Measurements from ENCODE around the gene OPTN.
"Not testable (repeated sequence)": the region's sequence is repeated elsewhere in the genome, so short reads cannot be mapped to it uniquely, and the experiment has no call there.

OPTN gene

DNA sequence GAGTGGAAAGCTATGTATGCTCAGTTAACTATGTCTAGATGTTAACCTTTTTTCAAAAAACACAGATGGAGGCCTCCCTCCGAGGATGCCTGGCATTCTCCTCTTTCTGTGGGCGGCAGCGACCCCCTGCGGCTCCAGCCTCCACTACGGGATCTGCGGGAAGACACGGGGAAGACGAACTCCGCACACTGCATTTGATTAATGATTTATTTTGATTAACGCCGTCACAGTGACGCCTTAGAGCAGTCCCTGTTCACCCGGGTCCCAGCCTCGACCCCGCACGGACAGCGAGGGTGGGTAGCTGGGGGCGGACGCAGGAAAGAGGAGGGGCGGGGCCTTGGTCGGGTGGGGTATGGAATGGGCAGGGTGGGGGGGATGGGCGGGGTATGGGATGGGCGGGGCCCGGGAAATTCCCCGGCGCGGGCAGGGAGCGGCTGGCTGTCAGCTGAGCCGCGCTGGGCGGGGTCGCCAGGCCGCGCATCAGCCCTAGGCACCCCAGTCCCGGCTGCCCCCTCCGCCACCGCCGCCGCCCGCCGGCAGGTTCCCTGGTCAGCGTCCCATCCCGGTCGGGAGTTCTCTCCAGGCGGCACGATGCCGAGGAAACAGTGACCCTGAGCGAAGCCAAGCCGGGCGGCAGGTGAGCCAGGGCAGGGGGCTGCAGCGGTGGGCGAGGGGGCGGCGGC lies at the start of gene OPTN:
OPTN (plus strand) TSS at position 498 of the 683 bp plus-strand sequence. CDS start 8,960 bp downstream, outside the sequence.
- DNase-seq, result peak; percentile 72

DNA sequence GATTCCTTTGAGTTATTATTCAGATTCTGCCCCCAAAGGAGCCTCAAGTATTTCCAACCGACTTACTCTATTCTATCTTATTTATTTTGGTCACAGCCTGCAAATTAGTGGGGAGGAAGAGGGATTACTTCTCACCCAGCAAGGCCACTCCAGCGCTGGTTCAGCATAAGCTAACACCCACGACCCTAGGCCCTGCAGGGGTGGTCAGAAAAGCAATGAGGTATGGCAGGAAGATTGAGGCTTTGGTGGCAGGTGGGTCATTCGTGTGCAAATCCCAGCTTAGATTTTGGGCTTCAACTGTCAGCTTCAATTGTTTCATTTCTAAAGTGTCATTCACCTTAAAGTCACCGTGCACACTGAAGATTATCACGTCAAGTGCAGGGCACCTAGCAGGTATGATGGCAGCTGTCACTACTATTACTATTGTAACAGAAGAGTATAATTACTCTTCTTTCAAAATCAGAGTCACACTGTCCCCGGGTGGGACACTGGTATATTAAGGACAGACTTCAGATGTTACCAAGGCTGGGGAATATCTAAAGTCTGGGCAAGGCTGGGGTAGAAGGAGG lies 48.8 kb upstream of the OPTN start:
- no peak for DNase-seq

DNA sequence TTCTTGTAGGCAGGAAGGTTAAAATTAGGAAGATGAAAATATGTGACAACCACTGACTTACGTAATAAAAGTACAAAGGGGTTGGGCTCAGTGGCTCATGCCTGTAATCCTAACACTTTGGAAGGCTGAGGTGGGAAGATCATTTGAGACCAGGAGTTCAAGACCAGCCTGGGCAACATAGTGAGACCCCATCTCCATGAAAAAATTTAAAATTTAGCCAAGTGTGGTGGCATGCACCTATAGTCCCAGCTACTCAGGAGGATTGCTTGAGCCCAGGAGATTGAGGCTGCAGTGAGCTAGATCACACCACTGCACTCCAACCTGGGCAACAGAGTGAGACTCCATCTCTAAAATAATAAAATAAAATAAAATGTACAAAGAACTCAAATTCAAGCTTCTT lies 46.8 kb upstream of the OPTN start:
- not testable (repeated sequence) for DNase-seq

DNA sequence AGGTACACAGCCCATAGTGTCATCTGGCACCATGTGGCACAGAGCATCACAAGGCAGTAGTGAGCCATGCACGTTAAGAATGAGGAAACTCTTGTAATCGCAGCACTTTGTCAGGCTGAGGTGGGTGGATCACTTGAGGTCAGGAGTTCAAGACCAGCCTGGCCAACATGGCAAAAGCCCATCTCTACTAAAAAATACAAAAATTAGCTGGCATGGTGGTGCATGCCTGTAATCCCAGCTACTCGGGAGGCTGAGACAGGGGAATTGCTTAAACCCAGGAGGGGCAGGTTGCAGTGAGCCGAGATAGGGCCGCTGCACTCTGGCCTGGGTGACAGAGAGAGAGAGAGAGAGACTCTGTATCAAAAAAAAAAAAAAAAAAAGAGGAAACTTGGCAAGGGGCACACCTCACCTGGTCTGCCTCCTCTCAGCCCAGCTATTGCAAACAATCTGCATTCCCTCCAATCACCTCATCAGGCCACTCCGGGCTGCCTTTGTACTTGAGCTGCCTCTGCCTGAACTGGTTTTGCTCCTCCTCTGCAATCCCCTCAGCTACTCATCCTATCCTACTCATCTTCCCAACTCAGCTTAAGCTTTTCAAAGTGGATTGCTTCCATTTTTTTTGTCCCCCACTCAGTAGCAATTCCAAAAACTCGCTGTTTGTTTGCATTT lies 46.0 kb upstream of the OPTN start:
- DNase-seq, result no peak

DNA sequence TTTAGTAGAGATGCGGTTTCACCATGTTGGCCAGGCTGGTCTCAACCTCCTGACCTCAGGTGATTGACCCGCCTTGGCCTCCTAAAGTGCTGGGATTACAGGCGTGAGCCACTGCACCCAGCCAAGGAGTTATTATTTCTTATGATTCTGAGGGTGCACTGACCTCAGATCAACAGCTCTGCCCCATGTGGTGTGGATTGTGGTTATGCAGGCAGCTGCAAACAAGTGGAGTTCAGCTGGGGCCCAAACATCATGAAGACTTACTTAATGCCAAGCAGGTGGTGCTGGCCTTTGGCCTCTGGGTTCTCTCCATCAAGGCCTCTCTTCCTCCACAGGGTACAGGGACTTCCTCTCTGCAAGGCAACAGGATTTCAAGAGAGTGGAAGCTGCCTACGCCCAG lies 45.1 kb upstream of the OPTN start:
- no peak for DNase-seq

DNA sequence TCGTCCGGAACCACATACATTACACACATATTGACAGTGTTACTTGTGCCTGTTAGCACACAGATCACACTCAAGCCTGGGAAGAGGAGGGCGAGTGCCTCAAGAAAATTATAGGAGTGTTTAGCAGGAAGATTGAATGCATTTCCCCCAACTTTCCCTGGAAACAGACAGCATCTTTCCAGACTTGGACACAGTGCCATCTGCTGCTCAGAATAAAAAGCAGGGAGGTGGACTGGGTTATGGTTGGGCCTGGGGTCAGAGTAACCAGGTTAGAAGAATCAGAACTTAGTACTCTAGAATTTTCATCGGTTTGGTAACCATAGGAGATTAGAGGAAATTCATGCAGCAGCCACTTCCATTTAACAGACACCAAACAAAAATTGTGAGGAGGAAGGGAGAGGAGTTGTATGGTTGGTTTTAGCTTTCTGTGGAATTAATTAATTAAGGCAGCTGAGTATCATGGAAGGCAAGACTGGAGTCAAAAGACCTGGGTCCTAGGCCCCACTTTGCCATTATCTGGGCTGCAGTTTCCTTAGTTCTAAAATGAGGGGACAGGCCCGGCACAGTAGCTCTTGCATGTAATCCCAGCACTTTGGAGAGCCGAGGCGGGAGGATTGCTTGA lies 43.4 kb upstream of the OPTN start:
- DNase-seq, result no peak

DNA sequence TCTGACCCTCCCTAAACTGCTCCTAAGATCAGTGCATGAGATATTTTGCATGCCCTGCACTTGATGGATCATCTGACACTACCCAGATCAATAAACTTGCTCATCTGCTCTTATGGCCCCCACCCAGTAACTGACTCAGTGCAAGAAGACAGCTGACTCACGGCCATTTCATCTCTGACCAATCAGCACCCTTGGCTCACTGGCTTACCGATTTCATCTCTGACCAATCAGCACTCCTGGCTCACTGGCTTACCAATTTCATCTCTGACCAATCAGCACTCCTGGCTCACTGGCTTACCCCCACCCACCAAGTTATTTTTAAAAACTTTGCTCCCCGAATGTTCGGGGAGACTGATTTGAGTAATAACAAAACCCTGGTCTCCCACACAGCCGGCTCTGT lies 37.2 kb upstream of the OPTN start:
- no peak for DNase-seq

DNA sequence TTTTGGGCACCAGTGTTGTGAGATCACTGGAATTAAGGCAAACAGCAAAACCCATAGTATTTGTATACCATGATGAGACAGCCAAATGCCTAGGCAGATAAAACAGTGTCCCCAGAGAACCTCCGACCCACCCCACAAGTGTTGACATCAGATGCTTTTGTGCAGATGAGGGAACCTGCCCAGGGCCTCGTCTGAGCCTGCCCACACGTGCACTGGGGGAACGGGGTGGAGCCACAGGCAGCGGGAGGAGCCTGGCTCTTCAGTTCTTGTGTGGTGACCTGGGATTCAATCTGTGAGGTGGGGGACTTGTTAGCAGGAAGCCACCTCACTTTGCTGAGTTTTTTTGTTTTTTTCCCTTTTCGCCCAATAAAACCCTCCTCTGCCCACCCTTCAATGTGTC lies 33.4 kb upstream of the OPTN start:
- DNase-seq, result no peak

DNA sequence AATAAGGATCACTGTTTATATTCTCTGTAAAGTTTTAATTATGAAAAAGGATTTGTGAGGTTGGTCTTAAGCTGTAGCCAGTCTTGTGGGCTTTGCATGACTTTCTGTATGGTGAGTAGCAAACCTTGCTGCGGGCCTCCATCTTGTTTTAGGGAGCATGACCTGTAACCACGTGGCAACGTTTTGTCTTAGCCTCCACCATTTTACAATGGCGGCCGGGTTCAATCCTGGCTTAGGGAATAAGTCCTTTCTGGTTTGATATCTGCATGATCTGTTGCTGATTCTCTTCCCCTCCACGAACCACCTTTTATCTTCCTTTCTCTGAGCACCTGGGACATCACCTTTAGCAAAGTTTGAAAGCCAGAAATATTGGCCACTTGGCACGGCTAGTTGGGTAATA lies 32.5 kb upstream of the OPTN start:
- no peak for DNase-seq

DNA sequence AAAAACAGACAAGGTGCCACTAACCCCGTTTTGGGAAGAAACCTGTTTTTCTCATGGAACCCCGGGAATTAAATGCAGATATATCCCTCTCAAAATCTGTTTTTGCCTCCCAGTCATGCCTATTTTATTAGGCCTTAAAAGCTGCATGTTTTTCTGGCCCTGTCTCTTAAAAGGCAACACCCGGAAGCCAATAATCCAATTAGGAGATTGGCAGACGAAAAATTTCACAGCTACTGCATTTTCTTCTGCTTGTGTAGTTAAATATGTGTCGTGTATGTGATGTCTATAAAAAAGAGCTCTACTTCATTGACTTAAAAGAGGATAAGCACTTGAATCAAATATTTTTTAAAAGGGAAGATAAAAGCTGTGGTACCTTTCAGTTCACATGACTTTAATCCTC lies 31.9 kb upstream of the OPTN start:
- no peak for DNase-seq

DNA sequence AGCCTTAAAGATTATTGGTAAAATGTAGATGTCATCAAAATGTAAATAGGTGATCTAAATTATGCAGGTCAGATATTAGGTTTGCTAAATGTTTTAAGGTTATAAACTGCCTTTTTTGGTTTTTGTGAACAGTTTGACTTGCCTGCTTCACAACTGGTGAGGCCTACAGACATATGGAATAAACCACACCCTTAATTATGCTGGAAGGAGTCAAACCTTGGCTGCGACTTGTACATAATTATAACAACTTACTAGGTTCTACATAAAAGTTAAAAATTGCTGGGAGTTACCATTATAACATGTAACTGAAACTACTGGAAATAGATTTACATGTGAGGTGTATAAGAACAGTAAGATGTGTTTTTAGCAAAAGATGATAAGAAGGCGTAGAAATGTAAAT lies 31.5 kb upstream of the OPTN start:
- no peak for DNase-seq

DNA sequence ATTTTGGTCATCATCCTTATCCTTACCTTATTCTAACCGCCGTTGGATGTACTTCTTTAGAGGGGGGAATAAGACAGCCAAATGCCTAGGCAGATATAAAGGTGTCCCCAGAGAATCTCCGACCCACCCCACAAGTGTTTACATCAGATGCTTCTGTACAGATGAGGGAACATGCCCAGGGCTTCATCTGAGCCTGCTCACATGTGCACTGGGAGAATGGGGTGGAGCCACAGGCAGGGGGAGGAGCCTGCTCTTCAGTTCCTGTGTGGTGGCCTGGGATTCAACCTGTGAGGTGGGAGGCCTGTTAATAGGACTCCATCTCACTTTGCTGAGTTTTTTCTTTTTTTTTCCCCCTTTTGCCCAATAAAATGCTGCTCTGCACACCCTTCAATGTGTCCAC lies 27.6 kb upstream of the OPTN start:
- DNase-seq, result no peak

DNA sequence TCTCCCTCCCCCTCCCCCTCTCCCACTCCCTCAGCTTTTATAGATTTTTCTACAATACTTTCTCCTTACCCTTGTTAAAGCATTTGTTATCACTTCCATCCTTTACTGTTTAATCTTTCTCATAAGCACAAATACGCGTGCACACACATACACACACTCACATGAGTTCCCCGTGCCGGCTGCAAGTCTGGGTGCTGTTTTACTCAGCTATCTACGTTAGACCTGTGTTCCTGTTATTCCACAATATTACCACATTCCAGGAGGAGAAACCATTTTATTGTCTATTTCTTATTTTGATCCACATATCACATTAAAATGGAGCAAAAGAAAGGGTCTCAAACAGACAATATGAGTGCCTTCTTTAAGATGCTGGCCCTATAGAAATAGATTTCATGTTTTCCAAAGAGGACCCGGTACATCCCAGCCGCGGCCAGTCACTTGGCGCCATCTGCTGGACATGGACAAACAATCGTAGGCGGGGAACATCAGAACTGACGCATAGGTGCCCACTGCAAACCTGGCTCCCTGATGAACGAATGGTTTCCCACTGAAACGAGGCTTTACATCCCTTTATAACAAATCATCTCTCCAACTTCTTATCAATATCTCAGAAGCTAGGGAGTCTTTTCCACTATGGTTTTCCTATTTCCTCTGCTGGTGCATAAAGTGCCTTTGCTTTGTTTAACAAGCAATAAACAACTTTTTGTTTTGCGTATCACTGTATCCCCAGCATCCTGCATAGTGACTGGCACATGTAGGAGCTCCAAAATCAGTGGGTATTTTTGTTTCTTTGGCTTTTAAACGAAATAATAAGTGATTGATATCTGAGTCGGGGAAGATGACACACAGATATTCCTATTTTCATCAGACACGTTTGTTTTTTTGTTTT lies 25.2 kb upstream of the OPTN start:
- DNase-seq, result peak; percentile 38

DNA sequence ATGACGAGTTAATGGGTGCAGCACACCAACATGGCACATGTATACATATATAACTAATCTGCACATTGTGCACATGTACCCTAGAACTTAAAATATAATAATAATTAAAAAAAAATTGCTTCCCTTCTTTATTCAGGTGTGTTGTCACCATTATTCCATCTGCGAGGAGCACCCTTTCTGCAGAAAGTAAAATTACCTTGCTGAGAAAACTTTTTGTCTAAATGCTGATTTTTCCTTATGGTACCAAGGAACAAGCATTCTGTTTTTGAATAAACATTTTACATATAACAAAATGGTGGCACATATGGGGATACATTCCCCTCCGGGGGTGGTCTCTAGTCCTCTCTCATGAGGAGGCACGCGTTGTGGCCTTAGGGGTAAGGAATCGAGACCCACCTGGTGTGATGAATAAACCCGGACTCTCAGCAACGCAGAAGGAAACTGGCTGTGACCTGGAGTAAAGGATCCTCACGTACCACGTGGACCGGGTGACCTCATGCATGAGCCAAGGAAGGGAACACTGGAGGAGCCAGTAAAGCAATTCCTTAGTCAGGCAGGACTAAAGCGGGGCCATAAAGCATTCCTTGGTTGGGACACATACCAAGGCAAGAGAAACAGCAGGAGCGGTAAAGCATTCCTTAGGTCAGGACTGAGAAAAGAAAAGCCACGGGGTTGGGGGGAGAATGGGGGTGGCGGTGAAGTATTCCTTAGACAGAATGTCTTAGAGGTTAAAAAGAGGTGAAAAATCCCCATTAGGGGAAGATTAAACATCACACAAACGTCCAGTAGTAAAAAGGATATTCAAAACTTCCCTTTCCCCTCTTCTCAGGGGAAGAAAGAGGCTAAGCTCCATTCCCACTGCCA lies 20.8 kb upstream of the OPTN start:
- DNase-seq, result no peak

DNA sequence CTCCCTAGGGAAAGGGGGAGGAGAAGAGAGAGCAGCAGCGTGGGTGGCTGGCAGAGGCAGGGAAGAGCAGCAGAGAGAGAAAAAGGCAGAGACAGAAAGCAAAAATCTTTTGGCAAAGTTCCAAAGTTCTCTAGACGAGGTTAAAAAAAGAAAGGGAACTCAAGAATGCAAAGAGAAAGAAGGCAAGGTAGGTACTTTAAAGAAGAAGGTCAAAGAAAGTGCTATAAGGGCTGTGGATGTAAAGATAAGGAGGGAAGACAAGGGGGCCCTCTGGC lies 20.2 kb upstream of the OPTN start:
- DNase-seq, result no peak

DNA sequence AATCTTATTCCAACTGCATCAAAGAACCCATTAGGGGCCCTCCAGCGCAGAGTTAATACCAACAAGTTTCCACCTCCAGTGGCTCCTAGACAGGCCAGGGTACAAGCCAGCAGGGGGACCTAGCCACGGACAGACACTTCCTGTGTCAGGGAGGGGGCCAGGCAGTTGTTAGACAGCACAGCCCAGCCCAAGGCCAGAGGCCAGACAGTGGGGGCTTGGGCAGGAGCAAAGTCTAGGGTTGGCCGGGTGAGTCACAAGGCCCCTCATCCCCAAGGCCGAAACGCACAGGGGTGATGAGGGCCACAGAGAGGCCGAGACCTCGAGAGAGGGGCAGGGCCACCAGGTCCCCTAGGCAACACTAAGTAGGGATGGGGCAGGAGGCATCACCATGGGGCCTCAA lies 19.3 kb upstream of the OPTN start:
- no peak for DNase-seq

DNA sequence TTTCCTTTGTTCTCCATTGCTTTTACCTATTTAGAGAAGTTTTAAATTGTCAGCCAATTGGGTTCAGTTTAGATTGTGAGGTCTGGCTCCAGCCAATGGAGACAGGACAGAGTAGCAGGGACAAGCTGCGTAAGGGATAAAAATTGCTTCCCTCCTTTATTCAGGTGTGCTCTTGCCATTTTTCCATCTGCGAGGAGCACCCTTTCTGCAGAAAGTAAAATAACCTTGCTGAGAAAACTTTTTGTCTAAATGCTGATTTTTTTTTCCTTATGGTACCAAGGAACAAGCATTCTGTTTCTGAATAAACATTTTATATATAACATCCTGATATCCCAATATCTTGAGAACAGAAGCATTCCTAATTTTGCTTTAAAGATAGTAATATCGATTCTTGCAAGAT lies 16.3 kb upstream of the OPTN start:
- not testable (repeated sequence) for DNase-seq

DNA sequence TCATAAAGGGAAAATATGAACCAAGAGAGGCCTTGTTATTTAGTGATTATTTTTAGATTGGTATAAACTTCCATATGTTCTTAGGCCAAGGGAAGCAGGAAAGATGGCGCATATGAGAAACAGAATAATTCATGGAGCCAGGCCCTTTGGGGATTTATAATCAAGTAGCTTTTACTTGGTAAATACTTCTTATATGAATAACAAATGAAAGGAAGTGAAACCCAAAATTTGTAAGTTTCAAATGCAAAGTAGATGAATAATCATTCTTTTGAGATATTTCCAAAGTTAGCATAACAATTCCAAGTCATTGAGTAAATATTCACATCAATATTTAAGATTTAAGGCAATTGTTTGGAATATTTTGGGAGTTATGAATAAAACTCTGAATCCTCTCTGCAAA lies 13.9 kb upstream of the OPTN start:
- no peak for DNase-seq

DNA sequence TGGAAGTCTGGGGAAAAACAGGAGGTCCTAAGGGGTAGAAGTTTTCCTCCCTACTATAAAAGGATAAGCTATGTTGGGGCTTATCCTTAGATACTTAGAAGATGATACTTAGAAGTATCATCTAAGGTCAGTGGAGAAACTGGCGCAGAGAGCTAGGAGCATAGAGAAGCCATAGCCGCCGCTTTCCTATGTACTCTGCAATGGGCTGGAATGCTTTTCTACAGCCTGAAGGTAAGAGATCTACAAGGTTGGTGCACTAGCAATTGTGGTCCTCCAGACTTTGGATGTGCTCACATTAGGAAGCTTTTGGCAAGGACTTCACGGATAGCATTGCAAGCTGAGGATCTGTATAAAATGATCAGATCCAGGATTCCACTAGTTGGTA lies 12.4 kb upstream of the OPTN start:
- no peak for DNase-seq

DNA sequence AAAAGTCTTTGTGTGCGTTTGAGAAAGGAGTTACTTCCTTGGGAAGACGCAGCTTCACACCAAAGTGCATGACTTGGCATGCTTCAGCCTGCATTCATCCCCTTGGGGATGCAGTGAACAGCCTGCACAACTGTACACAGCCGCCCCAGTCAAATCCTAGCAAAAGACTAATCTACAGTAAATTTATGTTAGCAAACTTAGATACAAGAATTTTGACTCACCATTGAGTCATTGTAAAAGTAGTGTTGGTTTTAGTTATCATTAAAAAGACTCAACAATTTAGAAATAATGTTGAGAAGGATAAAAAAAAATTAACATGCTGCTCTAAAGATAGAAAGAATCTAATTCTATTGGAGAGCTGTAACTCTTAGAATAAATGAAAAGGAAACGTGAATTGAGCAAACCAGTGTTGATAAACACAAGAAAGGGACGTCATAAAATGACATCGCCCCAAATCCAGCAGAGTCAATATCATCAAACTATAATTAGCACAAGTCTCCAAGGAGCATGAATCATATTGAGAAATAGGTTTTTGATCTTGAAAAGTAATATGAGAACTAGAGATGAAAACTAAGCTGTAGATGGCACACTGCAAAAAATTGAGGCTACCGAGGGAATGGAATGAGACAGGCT lies 11.9 kb upstream of the OPTN start:
- no peak for DNase-seq

DNA sequence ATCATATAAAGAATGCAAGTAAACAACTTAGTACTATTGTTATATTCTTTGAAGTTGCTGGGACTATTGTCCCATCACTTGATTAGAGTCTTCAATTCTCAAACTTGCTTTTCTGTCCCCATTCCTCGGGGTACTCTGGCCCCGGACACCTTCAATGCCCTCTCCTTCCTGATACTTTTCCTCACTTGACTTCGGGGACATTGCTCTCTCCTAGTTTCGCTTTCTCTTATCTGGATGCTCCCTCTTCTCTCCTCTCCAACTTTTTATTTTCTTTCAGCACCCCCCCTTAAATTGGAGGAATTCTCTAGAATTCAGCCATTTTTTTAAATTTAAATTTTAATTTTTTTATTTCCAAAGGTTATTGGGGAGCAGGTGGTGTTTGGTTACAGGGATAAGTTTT lies 10.6 kb upstream of the OPTN start:
- no peak for DNase-seq

DNA sequence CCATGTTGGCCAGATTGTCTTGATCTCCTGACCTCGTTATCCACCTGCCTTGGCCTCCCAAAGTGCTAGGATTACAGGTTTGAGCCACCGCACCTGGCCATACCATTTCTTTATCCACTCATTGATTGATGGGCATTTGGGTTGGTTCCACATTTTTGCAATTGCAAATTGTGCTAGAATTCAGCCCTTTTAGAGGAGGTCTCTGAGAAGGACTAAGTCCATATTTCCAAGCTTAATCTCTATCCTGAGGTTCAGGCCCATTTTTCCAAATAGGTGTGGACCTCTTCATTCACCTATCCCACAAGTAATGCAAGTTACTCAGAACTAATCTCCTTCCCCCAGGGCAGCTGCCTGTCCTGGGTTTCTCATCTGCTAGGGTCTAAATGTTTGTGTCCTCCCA lies 9.7 kb upstream of the OPTN start:
- DNase-seq, result no peak

Measured in stimulated activated CD4-positive, alpha-beta T cell treated with anti-CD3 and anti-CD28 coated beads, Interleukin-12 subunit alpha, Interleukin-12 subunit beta, amount 100 ng/mL, for 4 hours (primary cell).